COLO829 (cell line): ENCODE data around the gene UTS2R.

Experiments used
- DNase-seq: peaks from one replicate; pipeline ENCODE4 v3.0.0; 2012; ENCODE audit warnings: low spot score

The UTS2R gene

GRCh38 chr17:82371333-82372248 lies at the start of gene UTS2R:
Gene UTS2R, plus strand, starts transcription at chr17:82371765. Its CDS starts 2,560 bp downstream, at chr17:82374325.
- DNase-seq, result no peak

- no peak for DNase-seq
These were observed 49.6 kb upstream of the UTS2R start for GRCh38 chr17:82321947-82322466.

GRCh38 chr17:82322526-82323453 lies 48.8 kb upstream of the UTS2R start:
- DNase-seq, result no peak

- no peak for DNase-seq
These were observed 47.9 kb upstream of the UTS2R start for GRCh38 chr17:82323514-82324234.

- no peak for DNase-seq
These were observed 46.8 kb upstream of the UTS2R start for GRCh38 chr17:82324566-82325285.

GRCh38 chr17:82325286-82326180 lies 46.0 kb upstream of the UTS2R start:
- DNase-seq, result no peak

GRCh38 chr17:82327289-82327688 lies 44.3 kb upstream of the UTS2R start:
- DNase-seq, result no peak

GRCh38 chr17:82327757-82328140 lies 43.8 kb upstream of the UTS2R start:
- DNase-seq, result no peak

- DNase-seq, result no peak
These were observed 43.2 kb upstream of the UTS2R start for GRCh38 chr17:82328141-82328993.

- DNase-seq, result no peak
These were observed 42.5 kb upstream of the UTS2R start for GRCh38 chr17:82328994-82329507.

GRCh38 chr17:82329683-82330321 lies 41.8 kb upstream of the UTS2R start:
- DNase-seq, result no peak

GRCh38 chr17:82330322-82331239 lies 41.0 kb upstream of the UTS2R start:
- no peak for DNase-seq

- DNase-seq, result no peak
These were observed 40.1 kb upstream of the UTS2R start for GRCh38 chr17:82331345-82331939.

- DNase-seq, result no peak
These were observed 38.8 kb upstream of the UTS2R start for GRCh38 chr17:82332669-82333278.

- DNase-seq, result no peak
These were observed 38.0 kb upstream of the UTS2R start, which contains the start of gene SECTM1 for GRCh38 chr17:82333279-82334171. Gene SECTM1, minus strand, starts transcription at chr17:82333766. Its CDS starts 6,526 bp downstream, at chr17:82327240.
